Kidney glomerular epithelial cell (primary cell): ENCODE data around the gene MTA2.
"Not testable (repeated sequence)": the region's sequence is repeated elsewhere in the genome, so short reads cannot be mapped to it uniquely, and the experiment has no call there.

Source experiments
- DNase-seq: peaks from one replicate; lab custom pipeline; 2025; lab: John Stamatoyannopoulos, UW

MTA2 gene

DNA sequence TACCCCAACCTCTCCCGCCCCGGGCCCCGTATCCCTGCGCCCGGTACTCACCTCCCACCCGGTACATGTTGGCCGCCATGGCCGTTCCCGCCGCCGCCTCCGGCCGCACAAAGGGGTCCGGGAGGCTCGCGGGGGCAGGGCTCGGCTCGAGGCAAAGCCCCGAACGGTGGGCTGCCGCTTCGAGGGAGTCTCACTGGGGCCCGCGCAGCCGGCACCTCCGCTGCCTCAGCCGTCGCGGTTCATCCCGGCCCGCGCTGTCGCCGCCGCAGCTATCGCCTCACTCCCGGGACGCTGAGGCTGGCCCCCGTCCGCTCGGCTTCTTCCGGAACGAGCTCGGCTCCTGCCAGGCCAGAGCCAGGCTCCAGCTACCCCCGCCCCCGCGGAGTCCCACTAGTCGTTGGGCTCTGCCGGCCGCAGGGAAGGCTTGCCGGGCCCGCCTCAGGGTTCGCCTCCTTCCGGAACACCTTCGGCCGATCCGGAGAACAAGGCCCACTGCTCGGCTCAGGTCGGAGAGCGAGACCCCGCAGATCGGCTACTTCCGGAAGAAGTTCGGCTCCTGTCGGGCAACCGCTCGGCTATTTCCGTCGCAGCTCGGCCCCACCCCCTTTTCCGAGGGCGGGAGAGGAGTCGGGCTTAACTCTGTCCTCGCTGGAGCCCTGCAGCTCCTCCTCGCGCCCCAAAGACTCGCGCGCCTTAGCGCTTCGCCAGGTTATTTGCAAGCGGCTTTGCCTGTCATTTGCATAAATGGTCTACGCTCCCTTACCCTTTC, at the start of gene MTA2:
TSS of gene MTA2 (minus strand) at position 494 of the 769 bp plus-strand sequence. CDS start at position 79, 415 bp downstream.
- DNase-seq = peak; percentile 90

GRCh38 chr11:62650283-62650682, 48.6 kb upstream of the MTA2 start:
- DNase-seq = not testable (repeated sequence)

DNA sequence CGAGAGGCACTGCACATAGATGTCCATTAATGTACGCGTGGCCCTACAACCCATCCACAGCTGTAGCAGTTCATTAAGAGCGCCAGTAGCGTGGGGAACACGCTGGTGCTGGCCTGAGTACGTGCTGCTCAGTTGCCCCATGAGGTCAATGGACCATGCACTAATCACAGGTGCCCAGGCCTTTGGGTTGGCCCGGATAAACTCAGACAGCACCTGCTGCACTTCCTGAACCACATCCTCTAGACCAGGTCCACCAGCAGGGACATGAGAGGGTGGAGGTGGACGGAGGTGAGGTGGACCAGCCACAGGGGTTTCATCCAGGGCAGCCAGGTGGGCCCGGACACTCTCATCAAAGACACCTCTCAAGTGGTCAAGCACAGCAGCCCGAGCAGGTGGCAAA, 47.8 kb upstream of the MTA2 start:
- DNase-seq = no peak

DNA sequence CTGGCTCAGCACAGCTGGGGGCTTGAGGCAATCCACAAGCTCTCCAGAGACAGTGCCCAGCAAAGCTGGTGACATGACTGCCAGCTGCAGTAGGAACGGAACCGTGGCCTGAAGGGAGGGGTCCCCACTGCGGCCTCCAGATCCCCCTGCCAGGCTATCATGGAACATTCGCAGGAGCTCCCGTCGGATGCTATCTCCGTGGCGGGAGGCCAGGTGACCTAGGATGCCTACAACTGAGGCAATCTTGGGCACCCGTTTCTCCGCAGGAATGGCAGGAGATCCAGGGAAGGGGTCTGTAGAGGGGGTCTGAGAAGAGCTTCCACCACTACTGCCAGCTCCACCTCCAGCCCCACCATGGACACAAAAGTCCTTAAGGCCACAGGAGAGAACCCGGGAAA, 47.3 kb upstream of the MTA2 start:
- DNase-seq = no peak

DNA sequence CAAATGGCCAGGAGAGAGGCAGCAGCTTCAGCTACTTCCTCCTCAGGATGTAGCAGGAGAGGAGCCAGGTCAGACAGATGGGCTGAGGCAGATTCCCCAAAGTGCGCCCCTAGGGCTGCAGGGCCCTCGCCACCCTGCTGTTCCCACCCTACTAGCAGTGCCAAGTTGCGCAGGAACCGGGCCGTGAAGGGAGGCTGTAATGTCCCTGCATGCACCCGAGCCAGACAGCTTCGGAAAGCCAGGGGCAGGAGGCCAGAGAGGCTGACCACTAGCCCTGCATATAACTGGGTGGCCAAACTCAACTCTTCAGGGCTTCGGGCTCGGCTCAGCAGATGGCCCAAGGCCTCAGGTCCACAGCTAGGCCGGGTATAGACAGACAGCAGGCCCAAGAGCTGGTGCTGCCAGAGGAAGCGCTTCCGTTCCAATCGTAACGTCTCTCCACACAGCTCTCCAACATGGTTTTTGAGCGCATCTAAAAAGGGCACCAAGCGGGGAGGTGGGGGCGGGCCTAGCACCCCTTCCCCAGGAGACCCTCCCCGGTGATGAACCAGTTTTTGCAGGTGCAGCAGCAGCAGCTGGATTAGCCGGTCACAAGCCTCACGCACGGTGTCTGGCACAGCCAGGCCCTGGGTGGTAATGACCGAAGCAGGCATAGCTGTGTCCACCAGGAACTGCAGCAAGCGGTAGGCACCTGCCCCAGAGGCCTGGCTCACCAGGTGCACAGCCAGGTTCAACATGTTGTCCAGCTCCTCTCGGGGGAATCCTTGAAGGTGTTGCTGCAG, 46.7 kb upstream of the MTA2 start:
- no peak for DNase-seq

GRCh38 chr11:62647609-62648005, 45.9 kb upstream of the MTA2 start:
- no peak for DNase-seq

DNA sequence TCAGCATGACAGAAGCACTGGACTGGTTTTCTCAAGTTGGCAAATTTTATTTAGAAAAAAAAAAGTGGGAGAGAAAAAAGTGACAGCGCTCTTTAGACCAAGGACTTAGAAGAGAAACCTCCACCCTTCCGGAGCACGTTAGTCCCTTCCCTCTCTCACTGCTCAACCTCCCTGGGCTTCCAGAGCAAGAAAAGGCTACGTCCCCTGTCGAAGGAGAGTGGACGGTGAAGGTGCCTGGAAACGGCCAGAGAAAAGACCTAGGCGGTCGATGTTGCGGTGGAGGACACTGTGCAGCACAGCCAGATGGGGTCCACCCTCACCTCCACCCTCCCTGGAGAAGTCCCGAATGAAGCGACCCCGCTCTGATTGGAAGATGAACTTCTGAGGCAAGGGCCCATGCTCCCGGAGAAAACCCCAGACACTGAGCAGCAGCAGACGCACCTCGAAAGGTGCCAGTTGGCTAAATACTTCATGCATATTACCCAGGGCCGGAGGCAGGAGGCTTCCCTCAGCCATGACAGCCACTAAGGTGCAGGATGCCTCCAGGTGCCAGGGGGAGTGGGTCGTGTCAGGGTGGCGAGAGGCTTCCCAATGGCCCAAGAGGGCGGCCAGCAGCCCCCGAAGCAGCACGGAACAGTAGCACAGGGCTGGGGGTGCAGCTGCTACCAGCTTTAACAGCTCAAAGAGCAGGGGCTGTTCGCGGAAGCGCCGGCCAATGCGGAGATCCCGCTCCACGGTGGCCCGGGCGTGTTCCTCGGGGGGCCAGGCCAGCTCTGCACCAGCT, 45.4 kb upstream of the MTA2 start:
- no peak for DNase-seq

DNA sequence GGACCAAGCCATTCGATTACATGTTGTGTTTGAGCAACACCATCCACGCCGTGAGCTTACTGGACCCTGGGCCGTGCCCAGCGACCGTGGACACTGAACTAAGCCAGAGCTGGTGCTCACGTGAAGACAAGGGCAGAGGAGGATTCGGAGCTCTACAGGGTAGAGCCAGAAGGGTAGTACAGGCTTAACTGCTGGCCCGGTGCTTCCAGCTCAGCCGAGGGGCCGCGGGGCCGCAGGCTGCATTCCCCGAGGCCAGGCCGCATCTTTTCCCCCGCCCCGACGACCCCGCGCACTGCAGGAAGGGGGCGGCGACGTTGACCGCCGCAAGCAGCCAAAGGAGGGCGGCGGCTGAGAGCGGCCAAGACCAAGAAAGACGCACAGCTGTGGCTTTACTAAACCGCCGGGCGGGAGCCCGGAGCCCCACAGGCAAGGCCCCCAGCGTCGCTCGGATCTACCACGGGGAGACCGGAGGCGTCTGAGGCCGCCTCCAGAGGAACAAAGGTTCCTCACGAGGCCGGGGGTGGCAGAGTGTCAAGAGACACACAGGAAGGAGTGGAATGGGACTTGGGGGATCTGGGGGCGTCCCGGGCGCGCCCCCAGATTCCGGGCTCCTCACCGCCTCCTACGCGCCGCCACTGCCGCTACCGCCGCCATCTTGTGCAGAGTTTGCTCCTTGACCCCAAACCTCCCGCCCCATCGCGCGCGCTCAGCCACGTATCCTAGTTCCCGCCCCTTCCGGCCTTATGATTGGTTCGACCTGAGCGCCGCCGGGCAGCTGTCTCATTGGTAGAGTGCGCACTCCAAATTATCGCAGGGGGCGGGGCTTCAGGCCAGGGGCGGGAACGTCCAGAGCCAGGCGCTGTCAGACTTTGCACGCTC, 44.5 kb upstream of the MTA2 start, which contains the start of gene GANAB:
TSS of gene GANAB (minus strand) at position 668 of the 879 bp plus-strand sequence. CDS start at position 654, 14 bp downstream.
- DNase-seq = peak; percentile 96

GRCh38 chr11:62645671-62645945, 43.9 kb upstream of the MTA2 start:
- no peak for DNase-seq

GRCh38 chr11:62644220-62644619, 42.6 kb upstream of the MTA2 start:
- DNase-seq = no peak

DNA sequence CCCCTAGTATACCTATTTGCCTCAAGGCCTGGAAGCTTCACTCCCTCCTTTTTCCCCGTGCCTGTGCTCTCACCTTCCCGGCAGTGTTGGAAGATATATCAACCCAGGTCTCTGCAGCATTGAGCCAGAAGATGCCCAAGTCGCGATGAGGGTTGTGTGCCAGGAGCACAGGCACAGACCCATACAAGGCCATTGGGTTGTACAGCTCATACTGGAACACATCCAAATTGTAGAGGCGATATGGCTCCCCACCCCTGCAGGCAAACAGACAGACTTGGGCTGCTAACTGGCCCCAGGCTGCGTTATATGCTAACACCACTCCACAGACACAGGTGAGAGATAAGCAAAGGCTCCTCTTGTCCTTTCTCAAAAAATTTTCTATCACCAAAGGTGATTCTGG, 30.8 kb upstream of the MTA2 start:
- no peak for DNase-seq

DNA sequence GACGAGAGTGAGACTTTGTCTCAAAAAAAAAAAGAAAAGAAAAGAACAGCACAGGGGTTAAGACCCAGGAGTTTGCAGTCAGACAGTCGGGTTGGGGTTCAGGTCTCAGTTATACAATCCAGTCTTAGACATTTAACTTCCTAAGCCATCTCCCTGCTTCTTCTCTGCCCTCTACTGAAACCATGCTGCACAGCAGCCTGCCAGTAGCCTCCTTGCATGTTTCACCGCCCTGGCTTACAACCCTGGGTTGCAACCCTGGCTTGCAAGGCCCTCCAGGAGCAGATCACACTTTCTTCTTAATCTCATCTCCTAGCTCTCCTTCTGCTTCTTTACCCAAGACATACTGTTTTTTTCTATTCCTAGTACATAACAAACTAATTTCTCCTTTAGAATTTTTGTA, 26.0 kb upstream of the MTA2 start:
- DNase-seq = no peak

- no peak for DNase-seq
Measured at GRCh38 chr11:62622476-62623089, 20.9 kb upstream of the MTA2 start.

DNA sequence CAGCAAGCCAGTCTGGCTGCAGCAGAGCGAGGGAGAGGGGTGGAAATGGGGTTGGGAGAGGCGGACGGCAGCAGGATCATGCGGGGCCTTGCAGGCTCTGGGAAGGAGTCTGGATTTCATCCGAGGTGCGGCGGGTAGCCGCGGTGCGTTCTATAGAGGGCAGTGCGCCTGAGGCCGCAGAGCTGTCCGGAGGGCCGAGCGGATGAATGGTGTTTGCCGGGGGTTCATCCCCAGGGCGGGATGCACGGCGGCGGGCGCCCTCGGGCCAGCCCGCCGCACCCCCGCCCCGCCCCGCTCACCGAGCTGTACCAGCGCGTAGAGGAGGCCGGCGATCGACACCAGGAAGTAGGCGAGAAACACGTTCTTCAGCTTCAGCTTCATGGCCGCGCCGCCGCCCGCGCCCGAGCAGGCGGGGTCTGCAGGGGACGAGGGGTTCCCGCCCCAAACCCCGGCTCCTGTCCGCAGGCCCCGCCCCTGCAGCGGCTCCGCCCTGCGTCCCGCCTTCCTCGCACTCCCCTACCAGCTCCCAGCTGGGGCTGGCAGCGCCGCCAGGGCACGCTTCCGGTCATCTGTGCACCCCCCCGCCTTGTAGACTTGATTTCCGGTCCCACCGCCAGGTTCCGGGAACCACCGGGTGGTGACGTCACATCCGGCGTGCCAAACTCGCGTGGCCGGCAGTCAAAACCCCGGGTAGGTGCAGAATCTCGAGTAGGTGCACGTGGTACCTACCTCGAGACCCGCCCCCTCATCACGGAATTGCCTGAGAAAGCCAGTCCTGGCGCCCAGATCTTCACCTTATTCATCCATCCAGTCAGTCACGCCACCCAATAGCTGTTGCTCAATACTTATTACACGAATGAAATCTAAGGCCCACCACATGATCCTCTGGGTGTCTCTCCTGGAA, 20.2 kb upstream of the MTA2 start, which contains the start of gene B3GAT3:
TSS of gene B3GAT3 (minus strand) at position 420 of the 904 bp plus-strand sequence. CDS start at position 381, 39 bp downstream.
- DNase-seq = peak; percentile 95

DNA sequence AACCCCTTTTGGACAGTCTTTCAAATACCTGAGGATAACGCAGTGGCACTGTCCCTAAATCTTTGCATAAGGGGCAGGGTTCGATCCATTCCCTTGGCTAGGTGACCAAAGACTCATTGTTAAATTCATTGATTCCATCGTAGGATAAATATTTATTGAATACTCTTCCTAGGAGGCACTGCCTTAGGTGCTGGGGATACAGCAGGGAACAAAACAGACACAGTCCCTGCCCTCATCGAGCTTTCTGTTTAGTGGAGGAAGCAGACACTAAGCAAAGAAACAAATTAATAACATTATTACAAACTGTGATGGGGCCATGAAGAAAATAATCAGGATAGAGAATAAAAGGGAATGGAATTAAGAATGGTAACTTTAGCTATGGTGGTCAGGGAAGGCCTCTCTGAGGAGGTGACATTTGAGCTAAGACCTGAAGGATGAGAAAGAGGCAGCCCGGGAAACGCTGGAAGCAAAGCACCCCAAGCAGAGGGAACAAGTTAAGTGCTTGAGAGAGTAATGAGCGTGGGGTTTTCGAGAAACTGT, 19.4 kb upstream of the MTA2 start:
- DNase-seq = no peak

DNA sequence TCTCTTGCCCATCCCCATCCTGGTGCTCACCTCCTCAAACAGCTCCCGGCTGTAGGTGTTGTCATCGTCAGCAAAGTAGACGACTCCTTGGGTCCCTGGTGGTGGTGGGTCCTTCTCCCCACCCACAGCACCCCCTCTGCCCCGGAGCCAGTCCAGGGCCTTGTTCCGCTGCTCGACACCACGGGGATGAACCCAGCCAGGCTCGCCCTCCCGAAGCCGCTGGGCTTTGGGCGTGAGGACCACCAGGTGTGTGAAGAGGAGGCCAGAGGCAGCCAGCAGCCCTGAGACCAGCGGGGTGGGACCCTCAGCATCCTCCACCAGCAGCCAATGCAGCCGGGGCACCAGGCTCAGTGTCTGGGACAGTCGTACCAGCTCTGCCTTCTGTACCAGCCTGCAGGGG, 15.3 kb upstream of the MTA2 start:
- DNase-seq = not testable (repeated sequence)

DNA sequence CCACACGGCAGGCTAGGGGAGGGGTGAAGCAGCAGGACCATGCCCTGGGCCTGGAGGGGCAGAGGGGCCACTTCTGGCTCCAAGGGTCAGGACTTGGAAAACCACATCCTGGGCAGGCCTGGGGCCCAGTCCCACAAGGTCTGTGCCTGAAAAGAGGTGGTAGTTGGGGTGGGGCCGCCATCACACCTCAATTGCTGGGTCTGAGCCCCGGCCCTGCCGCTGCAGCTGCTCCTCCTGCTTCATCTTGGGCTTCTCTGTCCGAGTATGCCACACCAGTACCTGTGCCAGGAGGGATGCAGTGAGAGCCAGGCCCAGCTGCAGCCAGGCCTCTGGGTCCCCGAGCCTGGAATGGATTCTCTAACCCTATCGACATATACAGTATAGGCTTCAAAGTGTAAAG, 13.9 kb upstream of the MTA2 start:
- DNase-seq = no peak

DNA sequence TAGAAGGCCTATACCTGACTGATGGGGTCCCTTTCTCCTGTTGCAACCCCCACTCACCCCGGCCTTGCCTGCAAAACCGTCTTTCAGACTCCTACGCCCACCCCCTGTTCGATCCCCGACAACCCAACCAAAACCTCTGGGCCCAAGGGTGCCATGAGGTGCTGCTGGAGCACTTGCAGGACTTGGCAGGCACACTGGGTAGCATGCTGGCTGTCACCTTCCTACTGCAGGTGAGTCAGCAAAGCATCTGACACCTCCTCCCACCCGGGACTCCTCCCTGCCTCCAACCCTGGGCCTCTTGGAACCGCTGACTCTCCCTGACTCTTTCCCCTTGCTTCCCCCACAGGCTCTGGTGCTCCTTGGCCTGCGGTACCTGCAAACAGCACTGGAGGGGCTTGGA, 12.6 kb upstream of the MTA2 start:
- peak; percentile 30 for DNase-seq

DNA sequence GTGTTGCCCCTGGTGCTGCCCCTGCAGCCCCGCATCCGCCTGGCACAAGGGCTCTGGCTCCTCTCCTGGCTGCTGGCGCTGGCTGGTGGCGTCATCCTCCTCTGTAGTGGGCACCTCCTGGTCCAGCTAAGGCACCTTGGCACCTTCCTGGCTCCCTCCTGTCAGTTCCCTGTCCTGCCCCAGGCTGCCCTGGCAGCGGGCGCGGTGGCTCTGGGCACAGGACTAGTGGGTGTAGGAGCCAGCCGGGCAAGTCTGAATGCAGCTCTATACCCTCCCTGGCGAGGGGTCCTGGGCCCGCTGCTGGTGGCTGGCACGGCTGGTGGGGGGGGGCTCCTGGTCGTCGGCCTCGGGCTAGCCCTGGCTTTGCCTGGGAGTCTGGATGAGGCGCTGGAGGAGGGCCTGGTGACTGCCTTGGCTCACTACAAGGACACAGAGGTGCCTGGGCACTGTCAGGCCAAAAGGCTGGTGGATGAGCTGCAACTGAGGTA, 11.7 kb upstream of the MTA2 start:
- DNase-seq = no peak
